Raji (cell line): Measurements from ENCODE around the gene PXMP4.

Experiments
- POLR2A ChIP-seq: IDR thresholded peaks from 2 replicates; pipeline ENCODE4 v1.6.1; 2011; ENCODE audit warnings: low read depth, low read length, control low read depth; ENCODE audit not compliant: insufficient read depth

PXMP4 gene

DNA sequence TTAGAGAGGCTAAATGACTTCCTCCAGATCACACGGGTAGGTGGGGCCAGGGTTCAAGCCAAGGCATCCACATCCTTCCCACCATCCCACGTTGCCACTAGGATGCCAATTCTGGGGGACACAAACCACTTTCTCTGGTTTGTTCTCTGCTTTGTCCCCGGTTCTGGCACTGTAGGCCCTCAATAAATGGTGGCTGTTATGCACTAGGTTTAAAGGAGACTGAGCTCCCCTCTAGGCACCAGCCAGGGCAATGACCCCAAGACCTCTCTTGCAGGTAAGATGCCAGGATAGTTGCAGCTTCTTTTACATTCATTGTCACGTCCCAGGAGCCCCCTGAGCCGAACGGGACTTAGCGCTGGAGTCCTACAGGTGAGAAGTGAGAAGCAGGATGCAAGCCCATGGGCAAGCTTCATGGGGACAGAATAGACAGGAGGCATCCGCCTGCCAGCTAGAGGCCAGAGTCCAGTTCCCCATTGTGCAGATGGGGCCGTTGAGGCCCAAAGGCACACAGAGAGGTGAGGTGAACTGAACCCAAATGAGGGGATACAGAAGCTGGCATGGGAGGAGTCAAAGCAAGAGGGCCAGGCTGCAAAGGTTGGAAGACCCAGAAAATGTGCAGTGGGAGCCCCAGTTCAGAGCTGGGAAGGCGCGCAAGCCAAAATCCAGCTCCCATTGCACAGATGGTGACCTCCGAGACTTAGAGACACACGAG lies 677 bp downstream of the PXMP4 start:
- no peak for TF ChIP-seq POLR2A

DNA sequence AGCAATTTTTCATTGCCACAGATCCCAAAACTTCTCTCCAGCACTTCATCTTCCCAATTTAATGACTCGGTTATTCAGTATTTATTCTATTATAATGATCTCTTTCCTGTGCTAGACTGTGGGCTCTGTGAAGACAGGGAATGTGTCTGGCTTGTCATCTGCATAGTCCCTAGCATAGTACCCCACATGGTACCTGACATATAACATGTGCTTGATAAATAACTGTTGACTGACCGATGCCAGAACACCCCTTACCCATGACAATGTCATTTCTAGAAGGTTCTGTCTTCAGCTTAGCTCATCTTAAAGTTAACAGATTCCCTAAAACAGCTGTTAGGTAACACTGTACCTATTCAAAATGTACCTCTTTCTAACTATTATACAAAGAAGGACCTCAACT lies 3.6 kb downstream of the PXMP4 start:
- TF ChIP-seq POLR2A: no peak

DNA sequence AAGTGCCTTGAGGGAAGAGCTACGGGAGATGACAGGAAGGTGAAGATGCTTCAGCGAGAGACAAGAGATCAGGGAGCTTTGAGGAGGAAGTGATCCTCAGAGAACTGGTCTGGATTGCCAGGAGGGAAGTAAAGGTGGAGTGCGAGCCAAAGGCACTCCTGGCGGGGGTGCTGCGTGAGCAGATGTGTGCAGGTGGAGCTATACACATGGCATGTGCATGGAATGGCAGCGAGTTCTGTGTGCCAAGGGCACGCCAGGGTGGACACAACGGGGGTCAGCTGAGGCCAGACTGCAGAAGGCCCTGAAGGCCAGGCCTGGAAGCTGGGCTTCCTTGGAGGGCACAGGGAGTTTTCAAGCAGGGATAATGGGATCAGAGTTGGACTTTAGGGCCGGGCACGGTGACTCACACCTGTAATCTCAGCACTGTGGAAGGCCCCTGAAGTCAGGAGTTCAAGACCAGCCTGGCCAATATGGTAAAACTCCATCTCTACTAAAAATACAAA lies 6.2 kb downstream of the PXMP4 start:
- no peak for TF ChIP-seq POLR2A

DNA sequence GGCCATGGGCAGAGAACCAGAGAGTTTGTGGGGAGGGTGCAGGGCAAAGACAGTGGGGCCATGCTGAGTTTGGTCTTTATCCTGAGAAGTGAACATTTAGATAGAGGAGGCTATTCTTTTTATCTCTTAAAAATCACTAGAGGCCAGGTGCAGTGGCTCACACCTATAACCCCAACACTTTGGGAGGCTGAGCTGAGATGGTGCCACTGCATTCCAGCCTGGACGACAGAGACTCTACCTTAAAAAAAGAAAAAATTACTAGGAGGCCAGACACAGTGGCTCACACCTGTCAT lies 8.7 kb downstream of the PXMP4 start:
- no peak for TF ChIP-seq POLR2A

DNA sequence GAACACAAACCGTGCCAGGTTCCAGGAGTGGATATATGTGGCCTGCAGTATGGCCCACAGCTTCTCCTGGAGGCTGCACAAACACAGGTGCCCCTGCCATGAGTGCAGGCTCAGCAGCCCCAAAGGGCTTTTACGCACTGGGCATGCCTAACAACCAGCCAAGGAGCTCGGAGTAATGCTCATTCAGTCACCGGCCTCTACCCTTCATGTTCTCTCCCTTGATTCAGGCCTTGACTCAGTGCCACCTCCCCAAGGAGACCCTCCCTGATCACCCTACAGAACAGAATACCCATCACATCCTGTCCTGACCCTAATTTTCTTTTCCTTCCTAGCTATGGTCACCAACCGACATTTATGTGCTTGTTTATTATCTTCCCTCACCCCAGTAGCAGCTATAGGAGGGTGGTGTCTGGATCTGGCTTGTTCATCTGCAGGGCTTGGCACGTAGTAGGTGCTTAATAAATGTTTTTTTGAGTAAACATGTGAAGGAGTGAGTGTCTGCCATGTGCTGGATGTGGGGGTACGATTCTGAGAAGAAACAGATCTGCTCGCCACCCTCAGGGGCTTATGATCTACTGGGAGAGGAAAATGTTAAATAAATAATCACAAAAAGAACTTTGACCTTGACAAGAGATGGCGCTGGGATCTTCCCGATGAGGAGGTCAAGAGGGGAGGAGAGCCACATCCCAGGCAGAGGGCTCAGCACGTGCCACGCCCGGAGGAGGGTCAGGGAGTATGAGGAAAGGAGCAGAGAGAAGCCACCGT lies 9.2 kb downstream of the PXMP4 start:
- no peak for TF ChIP-seq POLR2A

DNA sequence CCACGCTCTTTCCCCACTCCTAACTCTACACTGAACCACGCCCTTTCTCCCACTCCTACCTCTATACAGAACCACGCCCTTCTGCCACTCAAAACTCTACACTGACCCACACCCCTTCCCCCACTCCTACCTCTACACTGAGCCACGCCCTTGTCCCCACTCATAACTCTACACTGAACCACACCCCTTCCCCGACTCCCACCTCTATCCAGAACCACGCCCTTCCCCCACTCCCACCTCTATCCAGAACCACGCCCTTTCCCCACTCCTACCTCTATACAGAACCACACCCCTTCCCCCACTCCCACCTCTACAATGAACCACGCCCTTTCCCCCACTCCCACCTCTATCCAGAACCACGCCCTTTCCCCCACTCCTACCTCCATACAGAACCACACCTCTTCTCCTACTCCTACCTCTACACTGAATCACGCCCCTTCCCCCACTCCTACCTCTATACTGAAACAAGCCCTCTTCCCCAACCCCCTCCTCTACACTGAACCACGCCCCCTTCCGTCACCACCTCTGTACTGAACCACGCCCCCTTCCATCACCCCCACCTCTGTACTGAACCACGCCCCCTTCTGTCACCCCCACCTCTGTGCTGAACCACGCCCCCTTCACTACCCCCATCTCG lies 10.1 kb downstream of the PXMP4 start:
- no peak for TF ChIP-seq POLR2A

DNA sequence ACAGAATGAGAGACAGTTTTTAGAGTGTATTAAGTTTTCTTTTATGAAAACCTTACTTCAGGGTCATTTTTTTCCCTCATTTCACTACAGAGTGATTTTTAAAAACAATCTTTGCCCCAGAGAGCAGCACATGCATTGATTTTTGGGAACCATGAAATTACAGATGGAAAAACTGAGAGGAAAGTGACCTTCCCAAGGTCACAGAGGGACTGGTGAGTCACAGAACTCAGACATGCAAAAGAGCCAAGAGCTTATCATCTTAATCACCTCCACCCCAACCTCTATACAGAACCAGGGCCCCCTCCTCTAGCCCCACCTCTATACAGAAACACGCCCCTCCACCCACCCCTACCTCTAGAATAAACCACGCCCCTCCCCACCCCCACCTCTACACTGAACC lies 10.7 kb downstream of the PXMP4 start:
- TF ChIP-seq POLR2A: no peak

DNA sequence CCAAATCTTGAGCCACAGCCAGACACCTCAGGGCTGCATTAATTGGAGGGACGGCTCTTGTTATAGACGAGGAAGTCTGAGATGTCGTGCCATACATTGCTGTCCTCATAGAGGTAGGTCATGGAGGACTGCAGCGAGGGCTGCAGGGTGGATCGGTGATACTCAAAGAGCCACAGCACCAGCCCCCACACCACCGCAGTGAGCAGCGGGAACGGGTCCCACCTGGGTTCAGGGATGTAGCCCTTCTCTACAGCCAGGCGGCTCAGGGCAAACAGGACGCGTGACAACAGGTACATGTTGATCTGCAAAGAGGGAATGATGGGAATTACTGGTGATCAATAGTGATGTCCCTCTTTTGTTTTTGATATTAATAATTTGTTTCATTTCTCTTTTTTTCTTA lies 12.4 kb downstream of the PXMP4 start:
- TF ChIP-seq POLR2A: no peak

DNA sequence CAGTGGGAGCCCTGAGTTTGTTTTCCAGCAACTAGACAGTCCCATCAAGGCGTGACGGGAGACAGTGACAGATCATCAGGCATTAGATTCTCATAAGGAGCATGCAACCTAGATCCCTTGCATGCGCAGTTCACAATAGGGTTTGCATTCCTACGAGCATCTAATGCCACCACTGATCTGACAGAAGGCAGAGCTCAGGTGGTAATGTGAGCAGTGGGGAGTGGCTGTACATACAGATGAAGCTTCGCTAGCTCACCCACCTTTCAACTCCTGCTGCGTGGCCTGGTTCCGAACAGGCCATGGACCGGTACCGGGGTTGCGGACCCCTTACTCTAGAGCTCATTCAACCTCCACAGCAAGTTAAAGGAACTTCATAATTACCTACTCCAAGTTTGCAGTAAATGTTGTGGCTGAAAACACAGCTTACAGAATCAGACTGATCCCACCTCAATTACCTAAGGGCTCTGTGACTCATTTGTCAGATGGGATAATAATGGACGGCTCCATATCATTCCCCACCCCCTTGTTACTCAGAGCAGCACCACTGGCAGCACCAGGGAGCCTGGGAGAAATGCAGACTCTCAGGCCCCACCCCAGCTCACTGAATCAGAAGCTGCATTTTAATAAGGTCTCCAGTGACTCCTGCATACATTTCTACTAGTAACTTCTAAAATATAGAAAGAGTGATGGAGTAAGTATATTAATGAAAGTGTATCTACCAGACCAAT lies 15.7 kb downstream of the PXMP4 start:
- TF ChIP-seq POLR2A: no peak

DNA sequence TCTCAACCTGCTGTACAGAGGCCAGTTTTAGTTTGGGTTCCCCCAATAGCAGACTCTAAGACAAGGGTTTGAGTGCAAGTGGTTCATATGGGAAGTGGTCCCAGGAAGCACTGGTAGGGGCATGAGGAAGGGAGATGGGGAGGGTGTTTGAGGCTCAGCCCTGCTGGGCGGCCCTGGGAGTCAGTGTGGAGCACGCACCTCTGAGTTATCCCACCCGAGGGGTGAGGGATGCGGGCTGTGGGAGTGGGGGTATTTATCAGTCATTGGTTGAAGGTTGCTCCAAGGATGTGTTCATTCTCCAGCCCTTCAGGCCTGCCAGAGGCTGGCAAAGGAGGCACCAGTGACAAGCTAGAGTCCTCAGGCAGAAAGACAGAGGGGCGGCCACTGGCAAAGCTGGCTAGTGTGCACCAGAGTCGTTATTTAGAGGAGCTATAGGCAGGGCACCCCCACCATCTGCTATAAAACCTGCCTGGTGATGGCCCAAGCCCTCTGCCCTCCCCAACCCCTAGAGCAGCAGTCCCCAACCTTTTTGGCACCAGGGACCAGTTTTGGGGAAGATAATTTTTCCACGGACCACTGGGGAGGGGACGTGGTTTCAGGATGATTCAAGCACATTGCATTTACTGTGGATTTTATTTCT lies 16.5 kb downstream of the PXMP4 start:
- TF ChIP-seq POLR2A: no peak

DNA sequence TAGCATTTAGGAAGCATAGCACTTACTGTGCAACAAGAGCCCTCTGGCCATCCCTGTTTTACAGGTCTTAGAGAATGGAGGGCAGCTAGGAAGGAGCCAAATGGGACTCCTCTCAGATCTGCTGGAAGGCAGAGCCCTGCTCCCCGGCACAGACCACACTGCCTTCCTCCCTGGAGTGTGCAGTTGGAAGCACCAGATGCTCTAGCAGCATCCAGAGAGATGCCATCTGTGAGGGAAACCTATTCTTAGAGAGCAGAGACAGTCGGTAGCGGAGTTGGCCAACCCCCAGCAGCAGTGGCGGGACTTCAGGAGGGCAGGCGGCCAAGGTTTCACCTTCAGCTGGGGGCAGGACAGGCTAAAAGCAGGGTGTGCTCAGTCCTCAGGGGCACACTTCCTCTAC lies 17.2 kb downstream of the PXMP4 start:
- no peak for TF ChIP-seq POLR2A

DNA sequence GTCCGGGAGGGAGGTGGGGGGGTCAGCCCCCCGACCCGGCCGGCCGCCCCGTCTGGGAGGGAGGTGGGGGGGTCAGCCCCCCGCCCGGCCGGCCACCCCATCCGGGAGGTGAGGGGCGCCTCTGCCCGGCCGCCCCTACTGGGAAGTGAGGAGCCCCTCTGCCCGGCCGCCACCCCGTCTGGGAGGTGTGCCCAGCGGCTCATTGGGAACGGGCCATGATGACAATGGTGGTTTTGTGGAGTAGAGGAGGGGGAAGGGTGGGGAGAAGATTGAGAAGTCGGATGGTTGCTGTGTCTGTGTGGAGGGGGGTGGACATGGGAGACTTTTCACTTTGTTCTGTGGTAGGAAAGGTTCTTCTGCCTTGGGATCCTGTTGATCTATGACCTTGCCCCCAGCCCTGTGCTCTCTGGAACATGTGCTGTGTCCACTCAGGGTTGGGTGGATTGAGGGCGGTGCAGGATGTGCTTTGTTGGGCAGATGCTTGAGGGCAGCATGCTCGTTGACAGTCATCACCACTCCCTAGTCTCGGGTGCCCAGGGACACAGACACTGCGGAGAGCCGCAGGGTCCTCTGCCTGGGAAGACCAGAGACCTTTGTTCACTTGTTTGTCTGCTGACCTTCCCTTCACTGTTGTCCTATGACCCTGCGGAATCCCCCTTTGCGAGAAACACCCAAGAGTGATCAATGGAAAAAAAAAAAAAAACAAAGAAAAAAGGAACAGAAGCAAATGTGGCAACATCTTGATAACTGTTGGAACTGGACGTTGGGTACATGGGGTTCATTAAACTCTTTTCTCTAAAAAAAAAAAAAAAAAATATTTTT lies 18.3 kb downstream of the PXMP4 start:
- no peak for TF ChIP-seq POLR2A

DNA sequence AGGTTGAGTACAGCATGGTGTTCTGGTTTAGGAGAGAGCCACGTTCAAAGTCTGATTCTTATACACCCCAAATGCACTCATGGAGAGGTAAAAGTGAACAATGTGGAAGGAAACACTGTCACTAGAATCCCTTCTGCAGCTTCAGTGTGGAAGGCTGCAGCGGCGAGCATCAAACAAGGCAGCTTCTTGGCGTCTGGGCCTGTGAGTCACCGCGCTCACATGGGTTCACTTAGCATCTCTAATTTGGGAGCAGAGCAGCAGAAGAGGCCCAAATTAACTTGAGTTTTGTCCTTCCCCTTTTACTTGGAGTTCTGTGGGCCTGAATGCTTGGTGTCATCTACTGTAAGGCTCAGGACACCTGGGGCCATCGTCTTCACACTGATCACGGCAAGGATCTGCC lies 23.0 kb downstream of the PXMP4 start:
- TF ChIP-seq POLR2A: no peak

DNA sequence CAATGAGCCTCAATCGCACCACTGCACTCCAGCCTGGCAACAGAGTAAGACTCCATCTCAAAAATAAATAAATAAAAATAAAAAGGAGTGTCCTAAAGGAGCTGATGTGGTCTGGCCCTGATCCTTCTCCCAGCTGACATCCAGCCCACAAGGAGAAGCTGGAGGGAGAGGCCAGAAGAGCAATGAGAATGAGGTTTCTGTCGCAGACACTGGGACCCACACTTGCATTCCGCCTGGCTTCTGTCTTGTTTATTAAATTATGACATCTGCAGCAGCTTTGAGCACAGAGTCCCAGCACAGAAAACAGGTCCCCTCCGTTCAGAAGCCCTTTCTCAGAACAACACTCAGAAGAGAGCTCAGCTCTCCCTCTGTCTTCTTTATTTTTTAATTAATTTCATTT lies 23.7 kb downstream of the PXMP4 start:
- TF ChIP-seq POLR2A: no peak

DNA sequence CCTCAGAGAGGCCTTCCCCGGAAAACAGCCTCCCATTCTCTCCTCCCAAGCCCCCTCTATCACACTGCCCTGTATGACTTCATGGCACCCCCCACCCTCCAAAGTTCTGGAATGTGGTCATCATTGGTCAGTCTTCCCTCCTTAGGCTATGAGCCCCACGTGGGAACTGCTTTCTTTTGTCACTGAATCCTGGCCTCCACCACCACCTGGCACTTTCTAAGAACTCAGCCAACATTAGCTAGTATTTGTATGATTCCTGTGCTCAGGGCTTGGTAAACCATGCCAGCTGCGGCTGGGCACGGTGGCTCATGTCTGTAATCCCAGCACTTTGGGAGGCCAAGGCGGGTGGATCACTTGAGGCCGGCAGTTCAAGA lies 25.5 kb downstream of the PXMP4 start:
- TF ChIP-seq POLR2A: no peak
